K562 treated with DMSO at 1 percent for 4 hours (cell line): ENCODE data around the gene TNP1. TPM values are rescaled to one million over a fixed set of nuclear protein-coding genes. Genes with fewer than 3 reads are reported as not detected.

Source experiments
- total RNA-seq: library from RNA; unstranded; fragments of 300-600 nt; gene quantifications from 2 replicates; pipeline ENCODE4 v1.2.3, GENCODE V29; 2022; ENCODE audit not compliant: insufficient read depth

Gene TNP1, protein sequence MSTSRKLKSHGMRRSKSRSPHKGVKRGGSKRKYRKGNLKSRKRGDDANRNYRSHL
- total RNA-seq: not detected in 2 replicates

DNA sequence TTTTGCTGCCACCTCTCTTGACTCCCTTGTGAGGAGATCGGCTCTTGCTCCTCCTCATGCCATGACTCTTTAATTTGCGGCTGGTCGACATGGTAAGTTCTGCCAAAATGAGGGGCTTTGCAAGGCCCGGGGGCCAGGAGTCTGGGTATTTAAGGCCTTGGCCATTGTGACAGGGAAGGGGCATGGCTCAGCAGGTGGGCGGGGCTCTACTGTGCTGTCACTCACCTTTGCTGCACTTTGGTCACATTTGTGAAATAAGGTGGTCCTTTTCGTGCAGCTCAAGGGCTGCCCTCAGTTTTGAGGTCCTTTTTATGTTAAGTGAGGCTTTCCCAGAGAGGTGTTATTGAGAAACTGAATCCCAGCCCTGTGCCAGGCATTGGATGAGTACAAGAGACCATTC lies at the start of gene TNP1:
TSS of gene TNP1 (minus strand) at position 121 of the 400 bp plus-strand sequence. CDS start at position 91, 30 bp downstream.

Other genes with a start within 250 kb of the TNP1 start
- gene IGFBP2, start 226.6 kb downstream of the TNP1 start, total RNA-seq: 1.1 TPM in 1 of 2 replicates, not detected in the other
- gene IGFBP5, start 164.5 kb downstream of the TNP1 start, total RNA-seq: 0.91 and 1.3 TPM in 2 replicates